ENCODE results near the gene ENAM.
A peak's percentile ranks its signal among the peaks of the same experiment; 100 is the strongest.
"Not testable (repeated sequence)": the region's sequence is repeated elsewhere in the genome, so short reads cannot be mapped to it uniquely, and the experiment has no call there.

ENAM gene

GRCh38 chr4:70680934-70681333 lies 52.4 kb downstream of the ENAM start:
- DNase-seq (ENCODE audit: low read depth in 2 of 2): no peak

GRCh38 chr4:70681704-70682103 lies 53.2 kb downstream of the ENAM start:
- no peak for DNase-seq (ENCODE audit: low read depth in 2 of 2)

GRCh38 chr4:70682142-70682541 lies 53.6 kb downstream of the ENAM start:
- not testable (repeated sequence) for DNase-seq (ENCODE audit: low read depth in 2 of 2)

- DNase-seq (ENCODE audit: low read depth in 2 of 2): no peak
Observed at GRCh38 chr4:70687392-70687791, 58.8 kb downstream of the ENAM start.

GRCh38 chr4:70687821-70688794 lies 59.6 kb downstream of the ENAM start, which contains the start of gene UTP3:
TSS of gene UTP3 (plus strand) at chr4:70688532. CDS start at chr4:70688678, 146 bp downstream.
- DNase-seq (ENCODE audit: low read depth in 2 of 2): peak; percentile 92 to 93

- DNase-seq (ENCODE audit: low read depth in 2 of 2): no peak
Observed at GRCh38 chr4:70688795-70689231, 60.3 kb downstream of the ENAM start.

GRCh38 chr4:70691661-70692060 lies 63.1 kb downstream of the ENAM start:
- DNase-seq (ENCODE audit: low read depth in 2 of 2): no peak

GRCh38 chr4:70694633-70695032 lies 66.1 kb downstream of the ENAM start:
- DNase-seq (ENCODE audit: low read depth in 2 of 2): not testable (repeated sequence)

All from stimulated activated CD4-positive, alpha-beta T cell treated with anti-CD3 and anti-CD28 coated beads, Interleukin-1b, Interleukin-23, amount 100 ng/mL, for 4 hours (primary cell).